GM19397 (cell line): ENCODE results near the gene MUC2.

Experiments used
- ATAC-seq: cut with Tn5 transposase; IDR thresholded peaks from one replicate; pipeline ENCODE4 v1.9.1; 2021; ENCODE audit warnings: mild to moderate bottlenecking, moderate library complexity; ENCODE audit not compliant: unreplicated experiment

The MUC2 gene

GRCh38 chr11:1070594-1071462, 3.8 kb upstream of the MUC2 start:
- no peak for ATAC-seq

GRCh38 chr11:1071571-1072115, 3.0 kb upstream of the MUC2 start:
- ATAC-seq = no peak

GRCh38 chr11:1072116-1072820, 2.4 kb upstream of the MUC2 start:
- ATAC-seq = no peak

GRCh38 chr11:1072821-1073231, 1.8 kb upstream of the MUC2 start:
- no peak for ATAC-seq

- ATAC-seq = no peak
These were observed 1.4 kb upstream of the MUC2 start for GRCh38 chr11:1073261-1073724.

- no peak for ATAC-seq
These were observed 827 bp upstream of the MUC2 start for GRCh38 chr11:1073851-1074243.

GRCh38 chr11:1075341-1075911, 752 bp downstream of the MUC2 start:
- ATAC-seq = no peak

GRCh38 chr11:1076061-1076665, 1.5 kb downstream of the MUC2 start:
- ATAC-seq = no peak

- no peak for ATAC-seq
These were observed 2.4 kb downstream of the MUC2 start for GRCh38 chr11:1077033-1077416.

GRCh38 chr11:1077417-1078119, 2.9 kb downstream of the MUC2 start:
- ATAC-seq = no peak

GRCh38 chr11:1078191-1078601, 3.5 kb downstream of the MUC2 start:
- ATAC-seq = no peak

- no peak for ATAC-seq
These were observed 7.1 kb downstream of the MUC2 start for GRCh38 chr11:1081601-1082311.

GRCh38 chr11:1082346-1082727, 7.7 kb downstream of the MUC2 start:
- ATAC-seq = no peak

GRCh38 chr11:1082728-1083620, 8.3 kb downstream of the MUC2 start:
- no peak for ATAC-seq

- ATAC-seq = no peak
These were observed 9.2 kb downstream of the MUC2 start for GRCh38 chr11:1083621-1084551.

GRCh38 chr11:1084561-1085439, 10.1 kb downstream of the MUC2 start:
- no peak for ATAC-seq
